Measurements from ENCODE around the gene GP9.
"Not testable (repeated sequence)": the region's sequence is repeated elsewhere in the genome, so short reads cannot be mapped to it uniquely, and the experiment has no call there.

GP9 gene

GRCh38 chr3:129070086-129070885 is 9.7 kb downstream of the GP9 start:
- no peak for DNase-seq (ENCODE audit: low read depth)

DNA sequence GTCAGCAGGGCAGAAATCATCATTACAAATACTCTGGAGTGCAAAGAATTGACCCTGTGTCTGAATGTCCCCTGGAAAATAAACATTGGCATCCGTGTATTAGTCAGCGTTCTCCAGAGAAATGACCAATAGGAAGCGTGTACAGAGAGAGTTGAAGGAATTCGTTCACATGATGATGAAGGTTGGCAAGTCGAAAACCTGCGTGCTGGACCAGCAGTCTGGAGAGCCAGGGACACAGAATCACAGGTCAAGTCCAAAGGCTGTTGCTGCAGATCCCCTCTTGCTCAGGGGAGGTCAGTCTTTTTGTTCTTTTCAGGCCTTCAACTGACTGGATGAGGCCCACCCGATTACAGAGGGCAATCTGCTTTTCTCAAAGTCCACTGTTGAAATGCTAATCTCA is 16.6 kb downstream of the GP9 start:
- DNase-seq (ENCODE audit: low read depth): peak; percentile 43

- no peak for DNase-seq (ENCODE audit: low read depth)
Measured at GRCh38 chr3:129078510-129078909, 17.9 kb downstream of the GP9 start.

DNA sequence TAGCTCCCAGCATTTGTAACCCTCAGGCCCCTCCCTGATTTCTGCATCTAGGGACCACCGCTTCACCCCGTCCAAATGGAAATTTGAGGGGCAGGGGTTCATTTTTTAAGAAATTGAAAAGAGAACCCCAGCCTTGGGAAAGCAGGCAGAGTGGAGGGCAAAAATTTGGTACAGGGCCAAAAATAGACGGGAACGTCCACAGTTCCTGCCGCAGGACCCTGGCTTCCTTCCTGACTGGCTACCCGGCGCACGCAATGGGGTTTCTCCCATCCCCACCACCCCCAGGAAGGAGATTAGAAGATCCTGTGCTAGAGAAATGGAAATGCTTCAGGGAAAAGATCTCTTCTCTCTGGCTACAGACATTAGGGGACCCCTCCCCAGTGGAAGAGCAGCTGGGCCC is 20.9 kb downstream of the GP9 start:
- no peak for DNase-seq (ENCODE audit: low read depth)

DNA sequence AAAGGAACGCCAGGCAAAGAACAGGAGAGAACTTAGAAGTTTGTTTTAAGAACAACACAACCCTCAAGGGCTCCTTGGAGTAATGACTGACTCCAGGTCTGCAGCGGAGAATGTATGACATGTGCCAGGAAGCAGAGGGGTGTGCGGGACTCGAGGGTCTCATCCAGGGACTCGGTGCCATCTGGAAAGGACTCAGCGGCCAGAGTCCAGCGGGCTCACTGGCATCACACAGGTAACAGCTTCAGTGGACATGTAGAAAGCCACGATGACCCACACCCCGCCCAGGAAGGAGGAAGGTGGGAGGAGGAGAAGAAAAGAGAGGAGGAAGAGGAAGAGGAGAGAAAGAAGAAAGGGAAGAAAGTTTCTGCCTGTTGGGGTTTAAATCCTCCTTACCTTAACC is 21.4 kb downstream of the GP9 start:
- DNase-seq (ENCODE audit: low read depth): no peak

DNA sequence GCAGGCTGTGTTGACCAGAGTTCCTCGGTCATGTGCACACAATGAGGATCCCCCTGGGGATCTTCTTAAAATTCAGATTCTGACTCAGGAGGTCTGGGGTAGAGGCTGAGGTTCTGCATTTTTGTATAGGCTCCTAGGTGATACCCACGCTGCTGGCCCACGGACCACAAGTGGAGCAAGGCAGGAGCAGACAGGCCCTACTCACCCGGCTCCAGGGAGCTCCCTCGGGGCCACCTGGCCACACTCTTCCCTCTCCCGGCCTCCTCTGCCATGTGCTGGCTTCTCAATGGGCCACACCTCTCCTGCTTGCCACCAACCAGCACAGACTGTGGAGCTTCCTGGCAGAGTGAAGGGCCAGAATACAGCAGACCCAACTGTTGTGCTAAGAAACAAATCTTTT is 23.9 kb downstream of the GP9 start:
- no peak for DNase-seq (ENCODE audit: low read depth)

DNA sequence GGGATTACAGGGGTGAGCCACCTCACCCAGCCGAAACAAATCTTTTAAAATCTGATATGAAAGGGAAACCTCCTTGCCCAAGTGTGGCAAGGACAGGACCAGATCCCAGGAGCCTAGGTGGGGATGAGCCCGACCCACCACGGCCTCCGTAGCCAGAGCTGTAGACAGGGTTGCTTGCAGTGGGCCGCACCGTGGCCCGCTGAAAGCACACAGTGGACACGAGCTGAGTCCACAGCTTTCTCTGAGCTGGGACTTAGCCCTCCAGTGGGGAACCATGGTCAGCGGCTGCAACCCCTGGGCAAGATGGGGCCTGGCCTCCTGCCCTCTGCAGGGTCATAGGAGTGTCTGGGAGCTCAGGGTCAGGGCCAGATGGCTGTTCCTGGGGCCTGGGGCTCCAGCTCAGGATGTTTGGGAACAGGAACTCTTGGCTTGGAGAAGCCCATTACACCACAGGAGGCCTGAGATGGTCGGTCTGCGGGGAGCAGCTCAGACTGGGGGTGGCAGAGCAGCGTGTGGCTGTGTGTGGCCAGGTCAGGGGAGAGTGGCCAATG is 24.7 kb downstream of the GP9 start:
- no peak for DNase-seq (ENCODE audit: low read depth)

- DNase-seq (ENCODE audit: low read depth): no peak
Measured at GRCh38 chr3:129085818-129086217, 25.2 kb downstream of the GP9 start.

DNA sequence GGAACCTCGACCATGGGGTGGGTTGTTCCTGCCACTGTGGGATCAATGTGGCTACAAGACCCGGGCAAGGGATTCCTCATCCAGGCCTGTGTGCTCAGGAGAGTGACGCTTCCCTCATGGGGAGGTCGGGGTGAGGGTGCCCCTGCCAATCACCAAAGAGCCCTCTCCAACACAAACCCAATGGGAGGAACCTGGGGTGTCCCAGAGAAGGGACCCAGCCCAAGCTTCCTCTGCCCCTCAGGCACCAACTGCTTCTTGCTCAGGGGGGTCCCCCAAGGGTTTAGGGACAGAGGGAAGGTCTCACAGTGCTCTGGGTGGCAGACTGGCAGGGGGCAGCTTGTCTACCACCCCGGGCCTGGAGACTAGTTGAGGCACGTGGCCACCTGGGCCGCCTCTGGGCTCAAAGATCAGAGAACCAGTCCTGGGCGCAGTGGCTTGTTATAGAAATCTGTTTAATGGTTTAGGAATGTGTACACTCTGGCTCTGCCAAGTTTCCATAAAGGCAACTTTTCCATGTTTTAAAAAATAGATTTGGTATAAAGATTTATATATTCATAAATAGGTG is 26.6 kb downstream of the GP9 start:
- peak; percentile 24 for DNase-seq (ENCODE audit: low read depth)

DNA sequence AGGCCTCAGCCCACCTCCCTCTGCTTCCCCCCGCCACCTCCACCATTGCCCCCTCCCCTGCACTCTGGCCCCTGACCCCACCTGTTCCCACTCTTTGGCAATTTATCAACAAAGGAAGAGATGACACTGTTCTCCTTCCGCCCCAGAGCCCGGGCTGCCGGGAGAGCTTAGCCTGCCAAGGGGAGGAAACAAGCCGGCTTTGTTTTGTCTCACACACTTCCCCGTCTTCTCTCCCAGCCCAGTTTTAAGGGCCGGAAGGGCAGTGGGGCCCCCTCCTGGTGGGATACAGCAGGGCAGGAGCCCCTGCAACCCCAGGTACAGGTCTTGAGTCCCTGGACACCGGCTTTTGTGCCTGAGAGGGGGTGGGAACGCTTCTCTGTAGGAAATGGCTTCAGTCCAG is 27.3 kb downstream of the GP9 start:
- DNase-seq (ENCODE audit: low read depth): peak; percentile 29

GRCh38 chr3:129088312-129088711 is 27.7 kb downstream of the GP9 start:
- not testable (repeated sequence) for DNase-seq (ENCODE audit: low read depth)

DNA sequence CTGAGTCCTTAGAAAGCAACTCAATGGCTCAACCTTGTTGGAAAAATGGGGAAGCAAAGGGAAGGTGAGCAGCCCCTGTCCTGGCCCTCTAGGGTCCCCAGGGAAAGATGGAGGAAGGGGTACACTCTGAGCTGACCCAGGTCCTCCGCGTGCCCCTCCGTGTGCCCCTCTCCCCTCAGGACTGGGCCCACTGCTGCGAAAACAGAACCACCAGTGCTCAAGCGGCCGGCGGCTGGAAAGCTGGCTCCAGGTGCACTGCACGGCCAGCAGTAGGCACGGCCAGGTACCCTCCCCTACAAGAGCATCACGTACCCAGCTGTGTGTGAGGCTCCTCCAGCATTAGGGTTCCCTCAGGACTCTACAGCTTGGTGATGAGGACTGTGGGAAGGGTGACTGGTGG is 34.7 kb downstream of the GP9 start:
- DNase-seq (ENCODE audit: low read depth): no peak

GRCh38 chr3:129100274-129100673 is 39.7 kb downstream of the GP9 start:
- no peak for DNase-seq (ENCODE audit: low read depth)

DNA sequence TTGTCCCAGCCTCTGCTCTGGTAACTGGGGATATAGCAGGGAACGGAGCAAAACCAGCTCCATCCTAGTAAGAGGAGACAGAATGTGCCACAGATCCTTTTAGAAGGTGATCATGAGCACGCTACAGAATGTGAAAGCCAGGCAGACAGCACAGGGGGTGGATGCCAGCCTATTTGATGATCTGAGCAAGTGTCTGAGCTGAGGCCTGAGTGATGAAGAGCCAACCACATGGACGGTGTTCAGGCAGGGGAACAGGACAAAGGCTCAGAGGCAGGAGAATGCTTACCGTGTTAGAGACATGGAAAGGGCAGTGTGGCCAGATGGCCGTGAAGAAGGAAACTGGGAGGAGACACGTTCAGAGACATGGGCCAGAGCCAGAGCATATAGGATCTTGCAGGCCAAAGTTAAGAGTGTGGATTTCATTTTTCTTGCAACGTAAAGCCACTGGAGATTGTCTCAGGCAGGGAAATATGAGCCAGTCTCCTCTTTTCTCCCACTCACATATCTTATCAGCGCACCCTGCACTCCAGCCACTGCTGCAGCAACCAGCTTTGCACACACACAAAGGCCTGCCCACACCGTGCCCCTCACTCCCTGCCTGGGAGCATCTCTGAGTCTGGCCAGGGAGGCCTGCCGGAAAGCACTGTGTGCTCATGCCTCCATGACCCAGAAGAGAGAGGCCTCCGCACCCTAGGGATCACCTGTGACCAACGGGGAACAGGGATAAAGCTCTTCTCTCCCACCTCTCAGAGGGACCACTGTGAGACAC is 41.0 kb downstream of the GP9 start:
- no peak for DNase-seq (ENCODE audit: low read depth)

GRCh38 chr3:129103296-129103695 is 42.7 kb downstream of the GP9 start:
- no peak for DNase-seq (ENCODE audit: low read depth)

GRCh38 chr3:129104051-129104450 is 43.5 kb downstream of the GP9 start:
- DNase-seq (ENCODE audit: low read depth): no peak

DNA sequence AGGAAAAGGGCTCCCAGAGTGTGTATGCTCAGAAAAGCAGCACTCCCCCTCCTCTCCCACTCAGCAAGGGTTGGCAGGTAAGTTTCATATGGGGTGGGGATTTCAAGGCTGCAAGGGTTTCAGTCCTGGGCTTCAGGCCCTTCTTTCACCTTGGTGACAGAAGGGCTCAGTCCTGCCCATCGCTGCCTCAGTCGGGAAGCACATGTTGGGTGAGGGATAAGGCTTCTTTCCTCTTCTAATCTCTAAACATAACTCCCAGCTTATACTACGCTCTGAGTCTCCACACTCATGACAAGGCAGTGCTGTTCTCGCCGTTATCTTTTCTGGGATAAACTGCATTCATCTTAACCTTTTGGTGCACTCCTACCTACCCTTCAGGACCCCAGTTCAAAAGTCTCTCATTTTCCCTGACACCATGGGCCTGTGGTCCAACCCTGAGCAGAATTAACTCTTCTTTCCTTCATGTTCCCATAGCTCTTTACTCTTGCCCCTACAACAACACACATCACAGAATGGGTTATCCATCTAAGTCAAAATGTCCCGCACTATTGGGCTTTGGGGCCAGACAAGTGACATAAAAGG is 44.0 kb downstream of the GP9 start:
- no peak for DNase-seq (ENCODE audit: low read depth)

DNA sequence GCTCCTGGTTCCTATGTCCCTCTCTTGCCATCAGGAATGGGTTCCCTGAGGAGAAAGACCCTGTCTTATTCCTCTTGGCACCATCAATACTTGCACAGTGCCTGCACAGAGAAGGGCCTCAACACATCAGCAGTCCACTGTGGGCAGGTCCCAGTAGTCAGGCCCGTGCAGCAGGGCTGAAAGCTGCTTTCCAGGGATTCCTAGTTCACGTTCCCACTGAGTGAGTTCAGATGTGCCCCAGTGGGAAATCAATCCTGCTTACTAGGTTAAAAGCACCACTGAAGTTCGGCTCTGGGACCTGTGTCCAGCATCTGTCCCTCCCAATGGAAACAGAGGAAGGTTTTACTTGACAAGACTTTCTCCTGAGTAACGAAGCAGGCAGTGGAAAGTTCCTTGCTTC is 45.3 kb downstream of the GP9 start:
- DNase-seq (ENCODE audit: low read depth): no peak

- DNase-seq (ENCODE audit: low read depth): no peak
Measured at GRCh38 chr3:129106320-129106719, 45.7 kb downstream of the GP9 start.

DNA sequence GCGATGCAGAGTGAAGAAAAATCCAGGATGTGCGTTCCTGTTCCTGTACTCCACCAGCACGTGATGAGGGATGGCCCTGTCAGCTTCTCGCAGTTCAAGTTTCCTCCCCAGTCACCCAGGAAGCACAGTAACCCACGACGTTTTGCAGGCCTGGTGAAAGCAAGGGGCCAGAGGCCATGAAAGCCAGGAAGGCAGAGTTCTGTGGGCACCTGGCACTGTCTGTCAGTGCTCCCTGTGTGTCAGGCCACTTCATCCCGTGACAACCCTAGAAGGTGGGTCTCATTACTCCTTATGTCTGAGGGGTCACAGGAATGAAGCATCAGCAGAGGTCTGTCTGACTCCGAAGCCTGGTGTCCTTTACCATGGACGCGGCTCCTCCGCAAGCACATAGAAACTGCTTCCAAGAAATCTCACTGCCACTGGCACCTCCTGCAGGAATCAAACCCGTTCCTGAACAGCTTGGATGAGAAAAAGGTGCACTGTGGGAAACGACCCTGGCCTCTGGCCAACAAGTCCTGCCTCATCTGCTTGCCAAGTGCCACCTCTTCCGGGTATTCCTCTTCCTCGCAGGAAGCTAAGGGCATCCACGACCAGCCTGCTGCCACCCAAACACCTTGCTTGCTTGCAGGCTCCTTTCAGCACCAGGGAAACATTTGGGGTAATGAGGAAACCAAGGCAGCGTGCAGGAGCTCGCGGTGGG is 46.4 kb downstream of the GP9 start:
- no peak for DNase-seq (ENCODE audit: low read depth)

GRCh38 chr3:129107793-129108192 is 47.2 kb downstream of the GP9 start:
- no peak for DNase-seq (ENCODE audit: low read depth)

Measured in EH (cell line).